Measurements from ENCODE around the gene AKT1.

Gene AKT1

GRCh38 chr14:104792101-104792884 is 3.3 kb downstream of the AKT1 start:
- H3K4me3 ChIP-seq (ENCODE audit: low read depth, low read length), result no peak overlapping the region
- no peak for TF ChIP-seq CTCF (IDR thresholded peaks at IDR 0.05; ENCODE audit: insufficient read depth, low read depth, low read length, missing control alignments)
- DNase-seq (ENCODE audit: low read depth), result no peak

- no peak for DNase-seq (ENCODE audit: low read depth)
- no peak for TF ChIP-seq CTCF (IDR thresholded peaks at IDR 0.05; ENCODE audit: insufficient read depth, low read depth, low read length, missing control alignments)
- no peak overlapping the region for H3K4me3 ChIP-seq (ENCODE audit: low read depth, low read length)
Measured at GRCh38 chr14:104791425-104791824, 4.1 kb downstream of the AKT1 start.

GRCh38 chr14:104789752-104790743 is 5.5 kb downstream of the AKT1 start:
- no peak for TF ChIP-seq CTCF (IDR thresholded peaks at IDR 0.05; ENCODE audit: insufficient read depth, low read depth, low read length, missing control alignments)
- no peak overlapping the region for H3K4me3 ChIP-seq (ENCODE audit: low read depth, low read length)
- DNase-seq (ENCODE audit: low read depth), result no peak

- no peak for TF ChIP-seq CTCF (IDR thresholded peaks at IDR 0.05; ENCODE audit: insufficient read depth, low read depth, low read length, missing control alignments)
Measured at GRCh38 chr14:104788873-104789663, 6.5 kb downstream of the AKT1 start.

GRCh38 chr14:104788161-104788818 is 7.3 kb downstream of the AKT1 start:
- no peak for TF ChIP-seq CTCF (IDR thresholded peaks at IDR 0.05; ENCODE audit: insufficient read depth, low read depth, low read length, missing control alignments)
- DNase-seq (ENCODE audit: low read depth), result no peak
- no peak overlapping the region for H3K4me3 ChIP-seq (ENCODE audit: low read depth, low read length)

More at GRCh38 chr14:104788873-104789663, 6.5 kb downstream of the AKT1 start:
- H3K4me3 ChIP-seq (ENCODE audit: low read depth, low read length), result no peak overlapping the region
- no peak for DNase-seq (ENCODE audit: low read depth)

- no peak overlapping the region for H3K4me3 ChIP-seq (ENCODE audit: low read depth, low read length)
- TF ChIP-seq CTCF (IDR thresholded peaks at IDR 0.05; ENCODE audit: insufficient read depth, low read depth, low read length, missing control alignments), result no peak
- no peak for DNase-seq (ENCODE audit: low read depth)
Measured at GRCh38 chr14:104787736-104788135, 7.8 kb downstream of the AKT1 start.
